IPS-NIHi7 (cell line): Measurements from ENCODE around the gene CHST8.
A peak's percentile ranks its signal among the peaks of the same experiment; 100 is the strongest.

ENCODE experiments used
- DNase-seq: peaks from one replicate; pipeline ENCODE4 v3.0.0; 2012; ENCODE audit warnings: mixed read lengths; ENCODE audit errors: extremely low spot score

Gene CHST8

GRCh38 chr19:33736787-33737186 is 115.0 kb downstream of the CHST8 start:
- DNase-seq, result no peak

GRCh38 chr19:33737681-33738371 is 116.1 kb downstream of the CHST8 start:
- no peak for DNase-seq

DNA sequence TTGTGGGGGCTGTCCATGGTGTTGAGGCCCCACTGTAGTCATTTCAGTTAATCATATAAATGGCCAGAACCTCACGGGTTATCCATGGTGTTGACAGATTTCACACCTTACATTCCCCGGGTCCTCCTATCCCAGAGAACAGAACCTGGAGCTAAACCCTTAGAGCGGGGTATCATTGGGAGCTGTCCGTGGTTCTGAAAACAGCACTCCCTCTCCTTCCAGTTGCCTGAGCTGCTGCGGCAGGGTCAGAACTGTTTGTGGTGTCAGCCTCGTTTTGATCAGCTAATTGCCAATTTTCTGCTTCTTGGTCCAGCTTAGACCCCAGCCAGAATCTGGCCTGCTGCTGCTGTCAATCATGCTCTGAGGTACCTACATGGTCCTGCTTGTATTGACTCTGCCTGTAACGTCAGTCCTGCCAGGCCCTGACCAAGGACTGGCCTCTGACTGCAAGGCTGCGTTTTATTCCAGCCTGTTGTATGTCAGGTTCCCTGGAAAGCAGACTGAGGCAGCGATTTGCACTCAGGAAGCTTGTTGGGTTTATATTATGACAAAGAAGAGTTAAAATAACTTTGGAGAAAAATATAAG is 119.2 kb downstream of the CHST8 start:
- peak; percentile 90 for DNase-seq

DNA sequence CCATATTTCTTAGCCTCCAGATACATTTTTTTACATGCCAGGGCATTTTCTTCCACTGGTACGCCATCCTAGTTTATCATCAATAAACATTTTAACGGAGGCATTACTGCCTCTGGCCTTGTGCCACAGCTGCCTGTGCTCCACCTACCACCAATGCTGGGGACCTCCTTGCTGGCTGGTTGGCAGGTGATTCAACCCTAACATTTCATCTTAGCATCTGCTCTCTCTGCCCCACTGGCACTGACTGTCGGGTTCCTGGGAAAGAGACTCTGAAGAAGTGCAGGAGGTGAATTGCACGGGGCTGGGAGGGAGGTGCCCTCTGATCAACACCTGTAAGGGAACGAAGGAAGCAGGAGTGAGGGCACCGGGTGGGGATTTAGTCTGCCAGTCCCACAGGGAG is 123.5 kb downstream of the CHST8 start:
- DNase-seq, result no peak

GRCh38 chr19:33746159-33746558 is 124.4 kb downstream of the CHST8 start:
- DNase-seq, result no peak

DNA sequence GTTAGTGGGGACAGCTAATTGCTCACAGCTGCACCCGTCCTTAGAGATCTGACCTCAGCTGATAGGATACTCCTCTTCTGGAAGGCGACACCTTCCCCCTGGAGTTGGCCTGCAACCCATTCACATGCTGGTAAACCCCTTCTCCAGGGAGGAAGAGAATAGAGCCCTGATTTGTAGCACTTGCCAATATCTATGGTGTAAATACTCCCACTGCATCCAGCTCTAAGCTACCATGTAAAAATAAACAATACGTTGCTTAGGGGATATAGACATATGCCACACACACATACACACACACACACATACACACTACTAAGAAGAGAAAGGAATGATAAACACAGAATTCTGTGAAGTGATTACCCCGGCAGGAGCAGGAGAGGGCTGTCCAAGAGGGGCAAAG is 125.5 kb downstream of the CHST8 start:
- no peak for DNase-seq

- DNase-seq, result no peak
Observed at GRCh38 chr19:33748231-33748630, 126.5 kb downstream of the CHST8 start.

GRCh38 chr19:33749016-33749415 is 127.3 kb downstream of the CHST8 start:
- DNase-seq, result no peak

- no peak for DNase-seq
Observed at GRCh38 chr19:33749619-33750175, 127.9 kb downstream of the CHST8 start.

GRCh38 chr19:33750587-33751435 is 129.1 kb downstream of the CHST8 start:
- no peak for DNase-seq

- DNase-seq, result no peak
Observed at GRCh38 chr19:33751436-33751770, 129.7 kb downstream of the CHST8 start.

DNA sequence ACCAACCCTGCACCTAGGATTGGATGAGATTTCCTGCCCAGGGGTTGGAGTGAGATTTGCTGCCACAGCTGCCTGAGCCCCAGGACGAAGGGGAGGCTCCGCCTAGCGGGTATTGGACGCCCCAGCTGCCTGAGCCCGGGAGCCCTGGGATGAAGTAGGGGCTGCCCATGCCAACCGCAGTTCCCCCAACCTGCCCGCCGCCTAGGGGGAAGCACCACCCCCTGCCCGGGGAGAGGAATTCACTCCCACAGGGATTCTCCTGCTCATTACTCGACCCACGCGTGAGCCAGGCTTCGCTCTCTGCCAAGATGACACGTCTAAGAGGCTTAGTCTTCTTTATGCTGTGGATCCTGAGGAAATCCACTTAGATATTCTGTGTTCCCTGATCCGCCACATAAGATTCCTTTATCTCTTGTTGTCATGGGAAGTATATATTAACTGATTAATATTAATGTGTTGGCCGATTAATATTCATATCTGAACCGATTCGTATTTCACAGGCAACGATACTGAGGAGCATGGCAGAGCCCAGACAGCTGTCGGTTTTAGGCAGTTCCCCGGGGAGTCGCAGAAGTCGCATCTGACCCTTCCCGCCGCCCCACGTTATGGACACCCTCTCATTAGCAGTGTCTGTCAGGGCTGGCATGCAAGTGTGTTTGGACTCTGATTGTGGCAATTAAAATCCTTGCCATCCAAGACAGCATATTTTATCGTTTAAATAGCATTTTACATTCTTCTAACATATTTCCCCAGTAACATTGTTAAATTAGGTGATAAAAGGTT is 130.5 kb downstream of the CHST8 start:
- DNase-seq, result no peak

- DNase-seq, result no peak
Observed at GRCh38 chr19:33752945-33753344, 131.2 kb downstream of the CHST8 start.

DNA sequence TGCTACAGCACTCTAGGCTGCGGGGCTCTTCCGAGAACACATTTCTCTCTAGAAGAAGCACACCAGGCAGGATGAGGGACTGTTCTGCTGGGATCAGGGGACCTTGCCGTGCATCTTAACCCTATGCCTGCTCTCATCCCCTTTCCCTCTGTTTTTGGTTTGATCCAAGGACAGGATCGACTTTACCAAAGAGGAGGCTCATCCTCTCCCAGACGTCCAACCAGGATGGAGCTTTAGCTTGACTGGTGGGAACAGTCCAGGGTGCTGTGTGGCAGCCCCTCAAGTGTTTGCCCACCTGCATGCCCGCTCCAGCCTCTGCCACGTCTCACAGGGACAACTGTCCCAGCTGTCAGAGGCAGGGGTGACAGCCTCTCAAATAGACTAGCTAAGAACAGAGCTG is 132.6 kb downstream of the CHST8 start:
- no peak for DNase-seq

- no peak for DNase-seq
Observed at GRCh38 chr19:33755099-33756035, 133.6 kb downstream of the CHST8 start.

GRCh38 chr19:33756177-33756576 is 134.4 kb downstream of the CHST8 start:
- DNase-seq, result no peak

DNA sequence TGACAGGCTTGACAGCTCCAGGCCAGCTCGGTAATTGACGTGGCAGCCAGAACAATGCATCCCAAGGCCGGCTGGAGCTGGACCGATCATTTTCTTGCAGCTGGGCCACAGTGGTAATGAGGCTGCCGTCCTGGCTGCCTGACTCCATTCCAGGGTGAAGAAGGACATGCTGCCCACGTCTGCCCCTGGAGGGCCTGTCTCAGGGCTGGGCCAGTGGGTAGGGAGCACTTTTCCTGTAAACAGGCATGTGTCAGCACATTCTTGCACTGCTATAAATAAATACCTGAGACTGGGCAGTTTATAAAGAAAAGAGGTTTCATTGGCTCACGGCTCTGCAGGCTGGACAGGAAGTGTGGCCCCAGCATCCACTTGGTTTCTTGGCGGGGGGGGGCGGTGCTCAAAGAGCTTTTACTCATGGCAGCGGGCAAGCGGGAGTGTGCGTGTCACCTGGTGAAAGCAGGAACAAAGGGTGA is 136.8 kb downstream of the CHST8 start:
- no peak for DNase-seq

DNA sequence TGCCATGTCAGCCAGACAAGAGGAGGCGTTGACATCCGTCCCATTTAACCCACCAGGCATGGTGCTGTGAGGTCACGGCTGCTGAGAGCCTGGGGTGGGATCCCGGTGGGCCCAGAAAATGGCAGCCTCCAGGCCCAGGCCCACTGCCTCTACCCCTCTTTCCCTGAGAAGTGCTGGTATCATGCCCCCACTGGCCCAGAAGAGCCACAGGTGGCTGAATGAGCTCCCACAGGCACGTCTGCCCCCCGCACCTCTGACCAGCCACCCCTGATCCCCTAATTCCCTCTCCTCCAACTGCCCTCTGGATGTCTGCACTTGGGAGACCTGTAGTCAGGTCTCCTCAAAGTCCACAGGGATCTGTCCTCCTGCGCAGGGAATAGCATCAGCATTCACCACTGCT is 137.6 kb downstream of the CHST8 start:
- DNase-seq, result no peak

GRCh38 chr19:33763633-33764371 is 142.0 kb downstream of the CHST8 start:
- DNase-seq, result no peak

DNA sequence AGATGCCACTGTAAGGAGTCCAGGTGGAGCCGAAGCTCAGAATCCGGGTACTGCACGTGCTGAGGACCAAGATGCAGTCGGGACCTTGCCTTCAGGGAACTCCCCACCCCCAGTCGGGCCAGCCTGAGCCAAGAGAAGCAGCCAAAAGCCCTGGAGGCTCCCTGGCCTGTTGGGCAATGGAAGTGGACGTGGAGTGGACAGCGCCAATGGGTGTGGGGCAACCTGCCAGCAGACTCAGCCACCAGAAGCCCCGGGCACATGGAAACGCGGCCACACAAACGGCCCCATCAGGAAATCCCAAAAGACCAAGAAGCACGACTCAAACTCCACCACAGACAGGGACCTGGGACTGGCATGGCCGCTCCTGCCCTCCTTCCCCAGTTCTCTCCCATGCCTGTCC is 144.9 kb downstream of the CHST8 start:
- no peak for DNase-seq
